PFSK-1 (cell line): ENCODE measurements around the gene ASB4.

Experiments used
- FOXP2 ChIP-seq: optimal IDR thresholded peaks from 2 replicates; pipeline ENCODE3; 2011; ENCODE audit warnings: borderline replicate concordance, control low read depth, inconsistent platforms; ENCODE audit not compliant: insufficient read depth; ENCODE audit errors: extremely low read length, extremely low read depth
- POLR2AphosphoS5 ChIP-seq: IDR thresholded peaks from 2 replicates; pipeline ENCODE4 v1.6.1; 2012; ENCODE audit warnings: low read depth, mild to moderate bottlenecking, control low read depth, low read length, moderate library complexity
- REST ChIP-seq, 2 experiments: IDR thresholded peaks; 2 replicates each; pipeline versions ENCODE4 v1.6.1 to v1.8.0; 2011 to 2012; ENCODE audit warnings: low read depth in 2 of 2, low read length in 2 of 2, control low read depth in 1 of 2, inconsistent platforms in 1 of 2, mild to moderate bottlenecking in 1 of 2, moderate library complexity in 1 of 2; ENCODE audit not compliant: insufficient read depth in 1 of 2
- SIN3A ChIP-seq: IDR thresholded peaks from 2 replicates; pipeline ENCODE4 v1.6.1; 2012; ENCODE audit warnings: mild to moderate bottlenecking, low read length, moderate library complexity, borderline replicate concordance; ENCODE audit not compliant: insufficient read depth
- TAF1 ChIP-seq: IDR thresholded peaks from 2 replicates; pipeline ENCODE4 v1.6.1; 2012; ENCODE audit warnings: low read length, control low read depth, borderline replicate concordance; ENCODE audit not compliant: insufficient read depth

Gene ASB4

GRCh38 chr7:95501261-95501832 is 15.6 kb downstream of the ASB4 start:
- TF ChIP-seq FOXP2 (no peak), POLR2AphosphoS5 (no peak), REST (IDR thresholded peaks at IDR 0.05; ENCODE audit: insufficient read depth in 1 of 2, low read depth in 2 of 2, low read length in 2 of 2) (no peak), SIN3A (no peak), TAF1 (no peak)

- TF ChIP-seq SIN3A (no peak), POLR2AphosphoS5 (no peak), TAF1 (no peak), FOXP2 (no peak), REST (IDR thresholded peaks at IDR 0.05; ENCODE audit: insufficient read depth in 1 of 2, low read depth in 2 of 2, low read length in 2 of 2) (no peak)
These were observed 16.7 kb downstream of the ASB4 start for GRCh38 chr7:95502403-95502802.

- TF ChIP-seq POLR2AphosphoS5, result no peak
- TF ChIP-seq REST (IDR thresholded peaks at IDR 0.05; ENCODE audit: insufficient read depth in 1 of 2, low read depth in 2 of 2, low read length in 2 of 2), result no peak
- TF ChIP-seq TAF1, result no peak
- no peak for TF ChIP-seq SIN3A
- no peak for TF ChIP-seq FOXP2
These were observed 17.8 kb downstream of the ASB4 start for GRCh38 chr7:95503271-95504131.

GRCh38 chr7:95508780-95509179 is 23.0 kb downstream of the ASB4 start:
- no peak for TF ChIP-seq FOXP2
- no peak for TF ChIP-seq REST (IDR thresholded peaks at IDR 0.05; ENCODE audit: insufficient read depth in 1 of 2, low read depth in 2 of 2, low read length in 2 of 2)
- TF ChIP-seq SIN3A, result no peak
- no peak for TF ChIP-seq POLR2AphosphoS5
- TF ChIP-seq TAF1, result no peak
